HG03558 (cell line): Measurements from ENCODE around the gene ANO2.
"Not testable (repeated sequence)": the region's sequence is repeated elsewhere in the genome, so short reads cannot be mapped to it uniquely, and the experiment has no call there.

Experiments used
- ATAC-seq: cut with Tn5 transposase; IDR thresholded peaks from one replicate; pipeline ENCODE4 v1.9.1; 2021; ENCODE audit warnings: moderate number of reproducible peaks; ENCODE audit not compliant: unreplicated experiment; ENCODE audit errors: extremely low read depth

ANO2 gene

GRCh38 chr12:5861416-5861815, 83.6 kb downstream of the ANO2 start:
- no peak for ATAC-seq

- ATAC-seq: no peak
Measured at GRCh38 chr12:5856692-5857091, 88.4 kb downstream of the ANO2 start.

DNA sequence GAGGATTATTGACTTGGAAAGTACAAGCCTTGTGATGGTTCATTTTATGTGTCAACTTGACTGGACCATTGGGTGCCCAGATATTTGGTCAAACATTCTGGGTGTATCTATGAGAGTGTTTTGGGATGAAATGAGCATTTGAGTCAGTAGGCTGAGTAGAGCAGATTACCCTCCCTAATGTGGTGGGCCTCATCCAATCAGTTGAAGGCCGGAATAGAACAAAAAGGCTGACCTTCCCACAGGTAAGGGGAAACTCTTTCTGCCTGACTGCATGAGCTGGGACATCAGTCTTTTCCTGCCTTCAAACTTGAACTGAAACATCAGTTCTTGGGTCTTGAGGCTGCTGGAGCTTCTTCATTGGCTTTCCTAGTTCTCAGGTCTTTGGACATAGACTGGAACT, 98.1 kb downstream of the ANO2 start:
- ATAC-seq: no peak

DNA sequence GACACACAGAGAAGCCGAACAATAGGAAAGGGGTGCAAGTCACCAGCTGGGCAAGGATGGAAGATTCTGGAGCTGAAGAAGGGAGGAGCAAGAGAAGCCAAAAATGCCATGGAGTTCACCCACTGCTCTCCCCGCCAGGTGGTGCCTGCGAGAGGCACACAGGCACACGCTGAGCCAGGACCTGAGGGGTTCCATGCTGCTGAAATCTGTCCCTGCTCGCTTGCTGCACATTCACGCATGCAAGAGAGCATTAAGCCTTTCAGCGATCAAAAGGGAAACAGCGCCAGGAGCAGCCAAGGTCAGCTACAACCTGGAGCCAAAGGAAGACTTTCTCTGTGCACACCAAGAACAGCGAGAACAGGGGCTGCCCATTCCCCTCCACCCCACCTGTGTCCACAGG, 104.1 kb downstream of the ANO2 start:
- no peak for ATAC-seq

GRCh38 chr12:5830111-5830510, 114.9 kb downstream of the ANO2 start:
- ATAC-seq: no peak

DNA sequence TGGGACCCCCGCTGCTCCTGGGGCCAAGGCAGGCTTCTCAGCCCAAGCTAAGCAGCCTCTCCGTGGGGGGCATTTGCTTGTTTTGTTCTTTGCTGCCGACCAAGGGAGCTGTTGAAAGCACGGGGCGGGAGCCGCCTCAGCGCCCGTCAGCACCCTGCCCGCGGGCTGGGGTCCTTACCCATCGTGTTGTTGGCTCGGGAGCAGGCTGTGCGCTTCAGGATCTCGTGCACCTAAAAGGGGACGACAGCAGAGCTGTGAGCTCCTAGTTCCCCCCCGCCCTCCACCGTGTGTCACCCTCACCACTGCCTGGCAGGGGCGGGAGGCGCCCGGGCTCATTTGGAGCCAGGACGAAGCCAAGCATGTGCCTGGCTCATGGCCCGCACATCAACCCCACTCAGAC, 117.5 kb downstream of the ANO2 start:
- no peak for ATAC-seq

DNA sequence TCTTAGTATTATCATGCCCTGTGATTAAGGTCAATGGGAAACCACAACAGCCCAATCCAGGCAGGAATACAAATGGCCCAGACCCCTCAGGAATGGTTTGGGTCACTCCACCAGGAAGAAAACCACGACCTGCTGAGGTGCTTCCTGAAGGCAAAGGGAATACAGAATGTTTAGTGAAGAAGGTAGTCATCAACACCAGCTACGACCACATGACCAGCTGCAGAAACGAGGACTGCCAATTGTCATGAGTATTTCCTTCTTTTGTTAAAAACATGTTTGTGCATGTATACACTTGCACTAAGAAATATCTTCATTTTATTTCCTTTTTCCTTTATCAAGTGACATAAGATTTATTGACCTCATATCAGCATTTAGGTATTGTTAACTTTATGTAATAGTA, 119.3 kb downstream of the ANO2 start:
- not testable (repeated sequence) for ATAC-seq

- not testable (repeated sequence) for ATAC-seq
Measured at GRCh38 chr12:5818877-5819276, 126.2 kb downstream of the ANO2 start.

GRCh38 chr12:5817246-5817645, 127.8 kb downstream of the ANO2 start:
- no peak for ATAC-seq

DNA sequence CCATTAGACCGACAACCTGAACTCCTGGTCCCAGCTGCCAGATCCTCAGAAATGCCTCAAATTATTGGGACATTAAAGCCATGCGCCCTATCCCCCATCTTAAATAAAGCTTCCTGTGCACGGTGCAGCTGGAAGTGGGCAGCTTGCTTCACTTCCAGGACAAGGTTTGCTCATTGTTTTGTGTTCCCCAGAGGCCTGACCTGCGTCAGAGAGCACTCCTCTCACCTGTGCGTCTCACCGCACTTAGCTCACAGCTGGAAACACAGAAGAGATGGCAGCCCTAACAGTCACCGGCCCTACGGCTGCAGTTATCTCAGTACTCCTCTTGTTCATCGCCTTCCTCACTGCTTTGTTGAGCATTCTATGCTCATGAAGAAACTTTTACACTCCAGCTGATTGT, 135.5 kb downstream of the ANO2 start:
- no peak for ATAC-seq

DNA sequence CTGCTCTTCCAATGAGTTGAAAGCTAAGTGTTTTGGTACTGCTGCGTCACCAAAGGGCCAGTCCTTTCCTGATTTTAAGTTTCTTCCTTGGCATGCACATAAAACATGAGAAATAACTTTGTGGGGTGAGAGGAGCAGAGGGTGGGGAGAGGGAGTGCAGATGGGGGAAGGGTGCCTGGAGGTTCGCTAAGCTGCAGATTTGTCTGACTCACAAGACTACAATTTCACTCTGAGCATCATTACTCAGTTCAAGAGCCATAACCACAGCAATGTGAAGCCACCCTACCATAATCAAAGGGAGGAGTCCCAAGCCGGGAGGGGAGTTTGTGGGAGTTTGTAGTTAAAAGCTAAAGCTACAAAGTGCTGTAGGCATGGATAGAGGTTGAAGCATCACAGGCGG, 136.1 kb downstream of the ANO2 start:
- no peak for ATAC-seq

DNA sequence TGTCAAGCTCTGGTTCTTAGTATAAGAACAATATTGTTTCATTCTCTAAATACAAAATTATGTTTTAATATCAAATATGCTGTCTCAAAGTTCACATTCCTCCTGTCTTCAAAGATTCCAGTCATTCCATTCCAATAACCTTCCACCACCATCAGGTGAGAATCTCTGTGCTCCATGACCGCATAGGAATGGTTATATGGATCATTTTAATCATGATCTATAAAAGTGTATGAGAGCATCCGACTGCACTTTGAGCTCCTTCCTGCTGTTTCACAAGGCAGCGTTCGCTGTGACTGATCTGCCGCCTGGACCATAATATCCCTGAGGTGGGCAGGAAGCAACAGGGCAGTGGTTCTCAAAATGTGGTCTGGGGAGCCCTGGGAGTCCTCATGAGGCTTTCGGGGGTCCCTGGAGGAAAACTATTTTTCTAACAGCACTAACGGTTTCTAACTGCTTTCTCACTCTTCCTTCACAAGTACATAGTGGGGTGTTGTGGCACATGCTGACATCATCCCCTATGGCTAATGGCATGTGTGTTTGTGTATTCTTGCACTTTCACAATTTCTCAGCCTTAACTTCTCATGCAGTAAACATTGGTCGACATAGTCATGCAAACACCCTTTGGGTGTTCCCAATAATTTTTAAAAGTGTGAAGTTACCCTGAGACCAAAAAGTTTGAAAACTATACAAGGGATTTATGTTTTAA, 137.4 kb downstream of the ANO2 start:
- ATAC-seq: no peak

DNA sequence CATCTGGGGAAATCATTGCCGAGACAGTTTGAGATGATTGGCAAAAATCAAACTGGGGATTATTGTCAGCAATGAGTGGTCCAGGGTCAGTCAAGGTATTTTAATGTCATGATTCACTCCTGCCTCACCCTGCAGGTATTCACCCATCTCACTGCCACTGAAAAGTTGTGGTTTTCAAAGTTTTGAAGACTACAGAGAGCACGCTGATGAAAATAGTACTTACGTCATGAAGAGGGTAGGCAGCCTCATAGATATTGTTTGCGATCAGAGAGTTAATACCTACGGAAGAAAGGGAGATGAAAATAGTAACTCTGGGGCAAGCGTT, 138.0 kb downstream of the ANO2 start:
- no peak for ATAC-seq

DNA sequence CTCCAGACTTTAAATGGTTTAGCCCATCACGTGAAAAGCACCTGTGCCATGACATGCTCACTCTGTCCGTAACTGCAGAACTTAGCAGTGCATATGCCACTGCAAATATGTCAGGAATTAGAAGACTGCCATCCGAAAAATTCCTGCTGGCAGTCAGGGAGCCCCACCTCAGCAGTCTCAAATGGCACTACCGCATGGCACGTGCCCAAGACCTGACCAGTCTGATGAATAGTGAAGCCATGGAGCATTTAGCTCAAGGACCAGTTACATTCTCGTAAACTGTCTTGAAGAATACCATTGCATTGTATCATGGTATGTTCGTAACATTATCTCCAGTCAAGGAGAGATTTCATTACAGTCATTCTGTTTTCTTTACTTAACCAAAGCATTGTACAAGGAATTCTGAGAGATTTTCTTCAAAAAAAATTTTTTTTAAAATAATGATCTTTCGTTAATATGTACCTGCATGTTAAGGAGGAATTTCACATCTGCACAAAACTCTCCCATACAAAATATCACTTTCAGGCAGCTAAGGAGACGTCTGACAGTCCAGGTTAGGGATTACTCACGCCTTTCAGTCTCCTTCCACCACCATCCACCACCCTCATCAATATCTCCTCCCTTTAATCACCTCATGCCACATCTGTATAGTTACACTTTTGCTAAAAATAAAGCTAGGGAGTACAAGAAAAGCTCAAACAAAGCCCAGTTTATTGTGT, 138.5 kb downstream of the ANO2 start:
- no peak for ATAC-seq

DNA sequence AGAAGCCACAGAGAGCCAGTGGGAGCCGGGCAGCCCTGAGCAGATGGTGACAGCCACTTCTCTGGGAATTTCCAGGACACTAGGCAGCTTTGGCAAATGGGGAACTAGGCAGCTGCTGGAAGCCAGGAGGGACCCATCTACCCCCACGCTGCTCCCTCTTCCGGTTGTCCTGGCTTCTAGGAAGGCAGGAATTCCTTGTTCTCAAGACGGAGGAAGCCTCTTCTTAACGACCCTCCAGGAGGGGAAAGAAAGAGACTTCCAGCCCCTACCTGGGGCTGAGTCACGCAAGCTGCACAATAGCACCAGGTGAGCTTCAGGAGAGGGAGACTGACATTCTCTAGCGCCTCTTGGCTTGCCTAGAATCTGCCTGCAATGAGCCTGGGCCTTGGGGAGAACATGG, 141.5 kb downstream of the ANO2 start:
- no peak for ATAC-seq

- ATAC-seq: no peak
Measured at GRCh38 chr12:5798242-5799015, 146.6 kb downstream of the ANO2 start.

DNA sequence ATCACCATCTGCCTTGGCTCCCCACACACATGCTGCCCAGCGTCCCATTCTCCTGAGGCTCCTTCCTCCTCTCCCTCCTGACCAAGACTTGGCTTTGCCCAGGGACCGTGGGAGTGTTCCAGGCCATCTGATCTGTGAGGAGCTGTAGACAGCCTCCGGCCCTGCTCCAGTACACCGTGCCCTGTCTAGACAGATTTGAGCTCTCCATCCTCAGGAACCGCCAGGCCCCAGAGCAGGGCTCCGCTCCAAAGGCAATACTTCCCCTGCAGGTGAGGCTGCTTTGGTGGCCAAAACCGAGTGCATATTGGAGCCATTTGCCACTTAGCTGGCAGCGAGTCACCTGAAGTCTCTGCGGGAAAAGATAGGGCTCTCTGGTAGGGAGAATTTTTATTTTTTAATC, 147.4 kb downstream of the ANO2 start:
- ATAC-seq: no peak

DNA sequence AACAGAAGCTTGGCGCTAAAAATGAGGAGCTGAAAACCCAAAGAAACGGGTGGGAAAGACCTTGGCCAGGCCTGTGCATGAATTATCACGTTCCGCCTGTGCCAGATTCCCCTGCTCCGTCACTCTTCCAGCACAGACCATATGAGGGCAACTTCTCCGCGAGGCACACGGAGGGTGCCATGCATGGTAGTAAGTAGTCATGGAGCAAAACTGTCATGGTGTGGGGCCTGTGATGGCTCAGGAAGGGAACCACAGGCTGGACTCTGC, 148.2 kb downstream of the ANO2 start:
- no peak for ATAC-seq

GRCh38 chr12:5796171-5796958, 148.7 kb downstream of the ANO2 start:
- ATAC-seq: no peak

- no peak for ATAC-seq
Measured at GRCh38 chr12:5794156-5794555, 150.9 kb downstream of the ANO2 start.

DNA sequence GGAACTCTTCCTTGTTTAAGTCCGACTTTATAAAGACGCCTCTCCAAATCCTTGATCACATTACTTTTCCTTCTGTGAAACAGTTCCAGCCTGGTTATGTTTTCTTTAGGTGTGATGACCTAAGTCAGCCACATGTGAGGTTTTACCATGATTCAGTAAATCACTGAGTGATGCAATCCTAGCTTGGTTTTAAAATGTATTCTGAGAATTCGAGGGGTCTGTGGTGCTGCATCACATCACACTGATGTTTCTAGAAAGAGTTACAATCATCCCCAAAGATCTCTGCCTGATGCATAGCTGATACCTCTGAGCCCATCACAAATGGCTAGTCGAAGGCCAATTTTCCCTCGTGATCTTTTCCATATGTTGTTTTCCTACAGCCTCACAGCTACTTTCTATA, 152.7 kb downstream of the ANO2 start:
- no peak for ATAC-seq
